ENCODE results near the gene SPC25. TPM values are rescaled to one million over a fixed set of nuclear protein-coding genes. Genes with fewer than 3 reads are reported as not detected.
"Not testable (repeated sequence)": the region's sequence is repeated elsewhere in the genome, so short reads cannot be mapped to it uniquely, and the experiment has no call there.

The SPC25 gene
- 1 to 10 TPM in 2 of 3 donors, not detected in 1; 1.0 to 1.1 TPM for total RNA-seq

- peak; percentile 81 to 84 for DNase-seq (ENCODE audit: low spot score in 2 of 2)
- no peaks in the 10 kb centered on the region for H3K27me3 ChIP-seq
- H3K4me3 ChIP-seq = peak within 1 kb of the TSS; percentile 45 to 73 (median 60)
Measured at GRCh38 chr2:168890006-168890782, at the start of gene SPC25. SPC25 (minus strand) TSS chr2:168890430; CDS start chr2:168889519, 911 bp downstream.

GRCh38 chr2:168939918-168940317 is 49.7 kb upstream of the SPC25 start:
- no peak for DNase-seq (ENCODE audit: low spot score in 2 of 2)
- intact Hi-C loops (cut with DNase I; ENCODE audit: low total_unique reads) = no loop called here
- Histone ChIP-seq H3K4me3 (no peak overlapping the region), H3K36me3 (no peaks in the 10 kb centered on the region), H3K9me3 (no peaks in the 10 kb centered on the region), H3K4me1 (no peaks in the 10 kb centered on the region), H3K27me3 (no peaks in the 10 kb centered on the region), H3K27ac (no peak overlapping the region)
- TF ChIP-seq POLR2A (IDR thresholded peaks at IDR 0.05) (no peak), POLR2AphosphoS5 (IDR thresholded peaks at IDR 0.05) (no peak), CTCF (IDR thresholded peaks at IDR 0.05) (no peak)

More at GRCh38 chr2:168890006-168890782, at the start of gene SPC25:
- no peaks in the 10 kb centered on the region for H3K9me3 ChIP-seq
- no peaks in the 10 kb centered on the region for H3K36me3 ChIP-seq
- intact Hi-C loops (cut with DNase I; ENCODE audit: low total_unique reads) = no loop called here
- TF ChIP-seq CTCF (IDR thresholded peaks at IDR 0.05) (peak in 2 of 3 donors; percentile 23 to 41), POLR2A (IDR thresholded peaks at IDR 0.05) (no peak), POLR2AphosphoS5 (IDR thresholded peaks at IDR 0.05) (peak in 1 of 3 donors; percentile 76)
- H3K27ac ChIP-seq = no peak within 1 kb of the TSS
- H3K4me1 ChIP-seq = no peaks in the 10 kb centered on the region

GRCh38 chr2:168939061-168939460 is 48.8 kb upstream of the SPC25 start:
- TF ChIP-seq CTCF (IDR thresholded peaks at IDR 0.05) (no peak), POLR2AphosphoS5 (IDR thresholded peaks at IDR 0.05) (no peak), POLR2A (IDR thresholded peaks at IDR 0.05) (no peak)
- intact Hi-C loops (cut with DNase I; ENCODE audit: low total_unique reads) = no loop called here
- no peak overlapping the region for H3K4me3 ChIP-seq
- H3K27ac ChIP-seq = no peak overlapping the region
- H3K9me3 ChIP-seq = no peaks in the 10 kb centered on the region
- no peaks in the 10 kb centered on the region for H3K4me1 ChIP-seq
- no peaks in the 10 kb centered on the region for H3K36me3 ChIP-seq
- no peaks in the 10 kb centered on the region for H3K27me3 ChIP-seq
- no peak for DNase-seq (ENCODE audit: low spot score in 2 of 2)

GRCh38 chr2:168935810-168936581 is 45.8 kb upstream of the SPC25 start:
- intact Hi-C loops (cut with DNase I; ENCODE audit: low total_unique reads) = no loop called here
- Histone ChIP-seq H3K27me3 (no peaks in the 10 kb centered on the region), H3K9me3 (no peaks in the 10 kb centered on the region), H3K4me1 (no peaks in the 10 kb centered on the region), H3K27ac (no peak overlapping the region), H3K36me3 (no peaks in the 10 kb centered on the region), H3K4me3 (no peak overlapping the region)
- no peak for DNase-seq (ENCODE audit: low spot score in 2 of 2)
- TF ChIP-seq POLR2A (IDR thresholded peaks at IDR 0.05) (no peak), POLR2AphosphoS5 (IDR thresholded peaks at IDR 0.05) (no peak)

GRCh38 chr2:168934826-168935225 is 44.6 kb upstream of the SPC25 start:
- Histone ChIP-seq H3K4me3 (no peak overlapping the region), H3K36me3 (no peaks in the 10 kb centered on the region), H3K4me1 (no peaks in the 10 kb centered on the region), H3K27ac (no peak overlapping the region), H3K9me3 (no peaks in the 10 kb centered on the region), H3K27me3 (no peaks in the 10 kb centered on the region)
- no peak for TF ChIP-seq POLR2AphosphoS5 (IDR thresholded peaks at IDR 0.05)
- no peak for TF ChIP-seq POLR2A (IDR thresholded peaks at IDR 0.05)
- TF ChIP-seq CTCF (IDR thresholded peaks at IDR 0.05) = no peak
- intact Hi-C loops (cut with DNase I; ENCODE audit: low total_unique reads) = no loop called here
- DNase-seq (ENCODE audit: low spot score in 2 of 2) = no peak

- H3K9me3 ChIP-seq; H3K4me3 ChIP-seq; DNase-seq (ENCODE audit: low spot score in 2 of 2); intact Hi-C loops (cut with DNase I; ENCODE audit: low total_unique reads); H3K36me3 ChIP-seq; H3K4me1 ChIP-seq; H3K27ac ChIP-seq; H3K27me3 ChIP-seq: not testable (repeated sequence)
Measured at GRCh38 chr2:168932174-168932573, 41.9 kb upstream of the SPC25 start.

Data from breast epithelium (tissue), 4 donors.